A673 (cell line): ENCODE measurements around the gene RAD51.

ENCODE experiments used
- CTCF ChIP-seq: fragments of 300-800, 200-600 bp; sonication (generic); conservative IDR thresholded peaks from 2 replicates; pipeline ENCODE4 v1.5.1; 2017; ENCODE audit warnings: low read depth, mild to moderate bottlenecking, antibody characterized with exemption, low read length, moderate library complexity, mixed read lengths
- EZH2 ChIP-seq: fragments of 200-600 bp; sonication (generic); IDR thresholded peaks from 2 replicates; pipeline ENCODE4 v1.6.1; 2017; ENCODE audit warnings: borderline replicate concordance, low read depth, mild to moderate bottlenecking, mixed read lengths, antibody characterized with exemption, low read length; ENCODE audit not compliant: poor library complexity, severe bottlenecking

DNA sequence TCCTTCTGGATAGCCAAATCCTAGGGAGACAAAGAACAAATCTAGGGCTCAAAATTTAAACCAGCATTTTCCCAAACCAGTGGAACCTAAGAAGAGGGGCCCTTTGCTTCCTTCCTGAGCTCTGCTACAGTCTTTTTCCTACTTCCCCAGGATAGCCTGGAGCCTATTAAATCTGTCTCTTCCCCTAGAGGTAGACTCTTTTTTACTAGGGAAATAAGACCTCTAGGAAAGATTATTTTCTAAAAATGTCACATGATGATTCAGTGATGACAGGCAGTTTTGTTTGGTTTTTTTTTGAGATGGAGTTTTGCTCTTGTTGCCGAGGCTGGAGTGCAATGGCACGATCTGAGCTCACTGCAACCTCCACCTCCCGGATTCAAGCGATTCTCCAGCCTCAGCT, 41.6 kb downstream of the RAD51 start:
- TF ChIP-seq CTCF (no peak), EZH2 (no peak)
